ENCODE results near the gene TDRKH.

DNA sequence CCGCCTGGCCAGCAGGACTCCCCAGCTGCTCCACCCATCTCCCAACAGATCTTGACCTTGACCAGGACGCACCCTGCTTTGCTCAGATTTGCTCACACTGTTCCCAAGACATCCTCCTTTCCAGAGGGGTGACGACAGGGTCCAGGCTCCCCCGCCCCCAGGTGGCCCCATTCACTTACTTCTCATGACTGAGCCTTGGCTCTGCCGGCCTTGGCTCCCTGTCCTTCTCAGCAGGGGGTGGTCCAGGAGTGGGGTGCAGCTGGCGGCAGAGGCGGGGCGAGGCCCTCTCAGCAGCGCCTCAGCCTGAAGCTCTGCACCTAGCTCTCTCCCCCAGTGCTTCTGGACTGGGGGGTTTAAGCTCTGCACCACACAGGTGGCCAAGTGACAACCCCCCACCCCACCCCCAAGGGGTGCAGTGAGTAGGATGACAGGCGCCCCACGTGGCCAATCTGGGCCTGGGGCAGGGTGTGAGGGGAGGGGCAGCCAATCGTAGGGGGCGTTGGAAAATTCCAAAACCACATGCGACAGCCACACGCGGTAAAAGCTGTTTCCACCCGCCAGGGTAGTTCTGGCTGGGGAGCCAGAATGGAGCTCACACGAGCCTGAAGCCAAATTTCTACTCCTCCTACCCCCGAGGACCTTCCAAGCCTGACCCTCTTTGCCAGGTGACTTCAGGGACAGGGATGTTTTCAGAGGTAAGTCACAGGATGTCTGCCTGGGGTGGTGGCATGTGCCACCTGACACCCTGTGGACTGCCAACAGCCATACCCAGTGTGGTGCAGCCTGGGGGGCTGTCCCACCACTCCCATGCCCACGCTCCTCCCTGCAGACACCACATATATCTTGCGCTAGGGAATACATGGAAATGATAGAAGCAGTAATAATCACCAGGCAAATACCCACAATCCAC is 35.7 kb upstream of the TDRKH start:
- no peak for TF ChIP-seq EZH2 (IDR thresholded peaks at IDR 0.05; ENCODE audit: insufficient read depth, poor library complexity, severe bottlenecking)
- TF ChIP-seq EZH2phosphoT487 (IDR thresholded peaks at IDR 0.05; ENCODE audit: insufficient read depth, low read depth) = no peak

Data from GM23248 (cell line).